ENCODE measurements around the gene CUL4B. TPM values are rescaled to one million over a fixed set of nuclear protein-coding genes. Genes with fewer than 3 reads are reported as not detected.
A peak's percentile ranks its signal among the peaks of the same experiment; 100 is the strongest.

Gene CUL4B
- total RNA-seq, 2 donors from 2014 or later: 19.1 to 19.6 TPM

DNA sequence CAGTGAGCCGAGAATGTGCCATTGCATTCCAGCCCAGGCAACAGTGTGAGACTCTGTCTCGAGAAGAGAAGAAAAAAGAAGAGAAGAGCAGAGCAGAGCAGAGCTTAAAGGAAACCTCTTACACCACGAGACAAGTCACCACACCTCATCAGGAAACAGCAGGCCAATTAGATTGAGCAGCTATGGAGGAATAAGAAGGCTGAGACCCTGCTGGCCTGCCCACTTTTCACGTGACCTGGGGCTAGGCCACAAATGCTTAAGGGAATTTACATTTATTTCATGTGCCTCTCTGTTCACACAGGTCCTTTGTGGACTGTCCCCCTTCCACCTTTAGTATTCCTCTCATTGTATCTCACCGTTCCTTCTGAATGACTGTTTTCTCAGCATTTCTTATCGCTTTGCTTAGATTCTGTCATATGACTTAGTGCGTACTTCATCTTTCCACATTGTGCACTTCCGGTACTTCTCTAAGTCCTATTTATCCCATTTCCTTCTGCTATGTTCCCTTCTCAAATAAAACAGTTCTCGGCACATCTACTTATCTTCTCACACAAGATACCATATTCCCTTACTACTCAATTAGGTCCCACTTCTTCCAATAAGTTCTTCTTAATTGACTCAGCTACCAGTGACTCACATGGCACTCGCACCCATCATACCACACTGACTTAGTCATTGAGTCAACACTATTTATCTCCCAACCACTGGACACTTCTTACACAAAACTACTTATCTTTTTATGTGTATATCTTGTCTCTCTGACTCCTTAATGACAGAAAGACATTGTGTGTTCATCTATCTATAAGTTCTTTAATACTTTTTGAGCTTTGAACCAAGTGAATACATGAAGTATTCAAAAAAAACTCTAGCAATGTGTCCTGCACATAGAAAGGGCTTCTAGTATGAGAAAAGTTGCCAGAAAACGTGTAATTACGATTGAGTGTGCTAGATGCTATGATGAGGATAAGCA is 11.0 kb downstream of the CUL4B start:
- DNase-seq (ENCODE audit: low spot score): peak; percentile 61
- Histone ChIP-seq H3K27me3 (no peaks in the 10 kb centered on the region), H3K9me3 (no peaks in the 10 kb centered on the region), H3K36me3 (no peaks in the 10 kb centered on the region), H3K27ac (peak overlapping the region; percentile 34 to 57), H3K4me3 (no peak overlapping the region), H3K4me1 (no peaks in the 10 kb centered on the region)
- TF ChIP-seq, protein P1, sequence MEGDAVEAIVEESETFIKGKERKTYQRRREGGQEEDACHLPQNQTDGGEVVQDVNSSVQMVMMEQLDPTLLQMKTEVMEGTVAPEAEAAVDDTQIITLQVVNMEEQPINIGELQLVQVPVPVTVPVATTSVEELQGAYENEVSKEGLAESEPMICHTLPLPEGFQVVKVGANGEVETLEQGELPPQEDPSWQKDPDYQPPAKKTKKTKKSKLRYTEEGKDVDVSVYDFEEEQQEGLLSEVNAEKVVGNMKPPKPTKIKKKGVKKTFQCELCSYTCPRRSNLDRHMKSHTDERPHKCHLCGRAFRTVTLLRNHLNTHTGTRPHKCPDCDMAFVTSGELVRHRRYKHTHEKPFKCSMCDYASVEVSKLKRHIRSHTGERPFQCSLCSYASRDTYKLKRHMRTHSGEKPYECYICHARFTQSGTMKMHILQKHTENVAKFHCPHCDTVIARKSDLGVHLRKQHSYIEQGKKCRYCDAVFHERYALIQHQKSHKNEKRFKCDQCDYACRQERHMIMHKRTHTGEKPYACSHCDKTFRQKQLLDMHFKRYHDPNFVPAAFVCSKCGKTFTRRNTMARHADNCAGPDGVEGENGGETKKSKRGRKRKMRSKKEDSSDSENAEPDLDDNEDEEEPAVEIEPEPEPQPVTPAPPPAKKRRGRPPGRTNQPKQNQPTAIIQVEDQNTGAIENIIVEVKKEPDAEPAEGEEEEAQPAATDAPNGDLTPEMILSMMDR (IDR thresholded peaks at IDR 0.05): no peak

GRCh38 chrX:120536061-120536460 is 24.7 kb downstream of the CUL4B start:
- H3K9me3 ChIP-seq: no peaks in the 10 kb centered on the region
- no peak overlapping the region for H3K4me3 ChIP-seq
- no peak overlapping the region for H3K27ac ChIP-seq
- peaks cover 15% of the 10 kb centered on the region for H3K36me3 ChIP-seq
- no peaks in the 10 kb centered on the region for H3K27me3 ChIP-seq
- TF ChIP-seq, protein P1 (IDR thresholded peaks at IDR 0.05): no peak
- DNase-seq (ENCODE audit: low spot score): no peak
- H3K4me1 ChIP-seq: no peaks in the 10 kb centered on the region

DNA sequence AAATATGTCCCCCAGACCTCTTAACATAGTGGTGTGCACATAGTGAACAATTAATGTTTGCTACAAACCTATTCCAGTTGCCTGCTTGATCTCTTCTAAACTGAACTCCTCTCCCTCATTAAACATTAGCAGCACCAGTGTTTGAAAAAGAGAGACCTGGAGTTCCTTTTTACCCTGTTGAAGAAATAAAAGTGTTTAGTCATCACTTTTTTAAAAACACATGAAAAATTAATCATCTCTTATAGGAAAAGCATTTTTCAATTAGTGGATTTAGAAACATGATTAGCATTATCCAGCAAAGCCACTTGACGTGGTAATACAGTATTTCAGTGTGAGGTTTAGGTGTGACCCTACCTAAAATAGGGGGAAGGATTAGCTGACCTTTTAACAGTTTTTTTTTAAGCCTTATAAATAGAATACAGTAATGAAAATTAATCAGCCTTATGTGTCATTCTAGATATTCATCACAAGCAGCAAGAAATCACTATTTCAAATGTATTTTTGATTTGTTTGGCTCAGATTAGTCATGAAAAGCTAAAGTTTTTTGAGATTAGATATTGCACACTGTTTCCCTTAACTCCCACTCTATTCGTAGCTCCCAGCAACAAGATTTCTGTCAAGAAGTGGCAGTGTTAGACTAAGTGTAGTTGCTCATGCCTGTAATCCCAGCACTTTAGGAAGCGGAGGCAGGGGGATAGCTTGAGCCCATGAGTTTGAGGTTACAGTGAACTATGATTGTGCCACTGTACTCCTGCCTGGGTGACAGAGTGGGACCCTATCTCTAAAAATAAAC is 26.2 kb downstream of the CUL4B start:
- H3K4me3 ChIP-seq: no peak overlapping the region
- H3K36me3 ChIP-seq: peaks cover 16% of the 10 kb centered on the region
- no peaks in the 10 kb centered on the region for H3K4me1 ChIP-seq
- no peak overlapping the region for H3K27ac ChIP-seq
- no peaks in the 10 kb centered on the region for H3K27me3 ChIP-seq
- no peaks in the 10 kb centered on the region for H3K9me3 ChIP-seq
- TF ChIP-seq, protein P1 (IDR thresholded peaks at IDR 0.05): no peak
- DNase-seq (ENCODE audit: low spot score): no peak

DNA sequence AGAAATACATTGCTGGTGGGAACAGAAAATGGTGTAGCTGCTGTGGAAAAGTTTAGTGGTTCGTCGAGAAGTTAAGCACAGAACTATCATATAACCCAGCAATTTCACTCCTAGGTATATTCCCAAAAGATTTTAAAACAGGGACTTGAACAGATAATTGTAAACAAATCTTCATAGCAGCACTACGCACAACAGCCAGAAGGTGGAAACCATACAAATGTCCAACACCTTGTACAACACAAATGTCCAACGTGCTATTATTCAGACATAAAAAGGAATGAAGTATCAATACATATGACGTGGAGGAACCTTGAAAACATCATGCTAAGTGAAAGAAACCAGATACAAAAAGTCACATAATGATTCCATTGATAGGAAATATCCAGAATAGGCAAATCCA is 37.9 kb downstream of the CUL4B start:
- Histone ChIP-seq H3K4me3 (no peak overlapping the region), H3K36me3 (peaks cover 5% of the 10 kb centered on the region), H3K27me3 (no peaks in the 10 kb centered on the region), H3K27ac (no peak overlapping the region), H3K4me1 (no peaks in the 10 kb centered on the region), H3K9me3 (no peaks in the 10 kb centered on the region)
- DNase-seq (ENCODE audit: low spot score): no peak
- TF ChIP-seq, protein P1 (IDR thresholded peaks at IDR 0.05): no peak

DNA sequence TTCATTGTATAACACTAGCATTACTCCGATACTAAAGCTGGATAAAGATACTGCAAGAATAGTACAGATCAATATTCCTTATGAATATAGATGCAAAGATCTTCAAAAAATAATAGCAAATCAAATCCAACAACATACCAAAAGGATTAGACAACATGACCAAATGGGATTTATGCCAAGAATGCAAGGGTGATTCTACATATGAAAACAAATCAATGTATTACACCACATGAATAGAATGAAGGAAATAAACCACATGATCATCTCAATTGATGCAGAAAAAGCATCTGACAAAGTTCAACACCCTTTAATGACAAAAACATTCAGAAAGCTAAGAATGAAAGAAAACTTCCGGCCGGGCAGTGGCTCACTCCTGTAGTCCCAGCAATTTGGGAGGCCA is 42.8 kb downstream of the CUL4B start:
- H3K27me3 ChIP-seq: no peaks in the 10 kb centered on the region
- no peak overlapping the region for H3K27ac ChIP-seq
- no peaks in the 10 kb centered on the region for H3K4me1 ChIP-seq
- no peaks in the 10 kb centered on the region for H3K36me3 ChIP-seq
- H3K9me3 ChIP-seq: no peaks in the 10 kb centered on the region
- TF ChIP-seq, protein P1 (IDR thresholded peaks at IDR 0.05): no peak
- no peak for DNase-seq (ENCODE audit: low spot score)
- no peak overlapping the region for H3K4me3 ChIP-seq

Measured in right atrium auricular region (tissue), 2 donors.